Mesendoderm (in vitro differentiated cells): ENCODE data around the gene TAOK1.
"Not testable (repeated sequence)": the region's sequence is repeated elsewhere in the genome, so short reads cannot be mapped to it uniquely, and the experiment has no call there.

Source experiments
- DNase-seq: peaks from one replicate; pipeline ENCODE4 v3.0.0; 2013
- H2AK5ac ChIP-seq: 2 replicates; pipeline ENCODE4 v1.6.1; 2013; ENCODE audit warnings: low read length, inconsistent platforms
- H2BK120ac ChIP-seq: 2 replicates; pipeline ENCODE4 v1.6.1; 2013; ENCODE audit warnings: low read depth, mild to moderate bottlenecking, low read length, moderate library complexity, mixed read lengths
- H2BK15ac ChIP-seq: replicated peaks from 2 replicates; pipeline ENCODE4 v1.6.1; 2013; ENCODE audit warnings: low read depth, mild to moderate bottlenecking, moderate library complexity
- H2BK5ac ChIP-seq: 2 replicates; pipeline ENCODE4 v1.6.1; 2013; ENCODE audit warnings: low read length, inconsistent platforms
- H3K18ac ChIP-seq: 2 replicates; pipeline ENCODE4 v1.6.1; 2013; ENCODE audit warnings: mild to moderate bottlenecking, low read length, mixed read lengths
- H3K23ac ChIP-seq: one replicate; pipeline ENCODE4 v1.6.1; 2013; ENCODE audit warnings: low read length
- H3K27ac ChIP-seq: 2 replicates; pipeline ENCODE4 v1.5.1; 2013; ENCODE audit warnings: low read depth, mild to moderate bottlenecking, inconsistent platforms, low read length, moderate library complexity
- H3K27me3 ChIP-seq: 2 replicates; pipeline ENCODE4 v1.6.1; 2013; ENCODE audit warnings: low read length, control low read depth, mild to moderate bottlenecking, inconsistent platforms; ENCODE audit not compliant: insufficient read depth, poor library complexity
- H3K36me3 ChIP-seq: 2 replicates; pipeline ENCODE4 v1.6.1; 2013; ENCODE audit warnings: low read length, inconsistent platforms; ENCODE audit not compliant: control insufficient read depth, insufficient read depth
- H3K4ac ChIP-seq: one replicate; pipeline ENCODE4 v1.6.1; 2013; ENCODE audit warnings: low read depth, mild to moderate bottlenecking, low read length, moderate library complexity
- H3K4me1 ChIP-seq: 2 replicates; pipeline ENCODE4 v1.6.1; 2013; ENCODE audit warnings: low read depth, low read length, inconsistent platforms; ENCODE audit not compliant: control insufficient read depth
- H3K4me2 ChIP-seq: 2 replicates; pipeline ENCODE4 v1.6.1; 2013; ENCODE audit warnings: low read length
- H3K4me3 ChIP-seq: 2 replicates; pipeline ENCODE4 v1.5.1; 2013; ENCODE audit warnings: mild to moderate bottlenecking, low read length
- H3K56ac ChIP-seq: one replicate; pipeline ENCODE4 v1.6.1; 2013; ENCODE audit warnings: low read length
- H3K79me1 ChIP-seq: 2 replicates; pipeline ENCODE4 v1.6.1; 2013; ENCODE audit warnings: low read length, inconsistent platforms
- H3K79me2 ChIP-seq: 2 replicates; pipeline ENCODE4 v1.6.1; 2013; ENCODE audit warnings: mild to moderate bottlenecking, low read length; ENCODE audit not compliant: control insufficient read depth, insufficient read depth
- H3K9ac ChIP-seq: 2 replicates; pipeline ENCODE4 v1.6.1; 2013; ENCODE audit warnings: low read length, inconsistent platforms
- H4K5ac ChIP-seq: one replicate; pipeline ENCODE4 v1.6.1; 2013; ENCODE audit warnings: low read length
- H4K8ac ChIP-seq: one replicate; pipeline ENCODE4 v1.6.1; 2013; ENCODE audit warnings: low read depth, mild to moderate bottlenecking, control low read depth, low read length, moderate library complexity
- WGBS: extraction: QIAGEN DNeasy Blood & Tissue Kit; methylation state at CpG from one replicate; pipeline ENCODE4 v1.1.7; 2013; ENCODE audit warnings: low lambda C conversion rate, missing lambda C conversion rate; ENCODE audit not compliant: insufficient coverage; ENCODE audit errors: extremely low coverage; 5-methylcytosine and 5-hydroxymethylcytosine counted together

Gene TAOK1

GRCh38 chr17:29345470-29345869 is 44.7 kb upstream of the TAOK1 start:
- H3K56ac ChIP-seq, H3K4me2 ChIP-seq, H3K9ac ChIP-seq, H3K79me2 ChIP-seq, H2BK15ac ChIP-seq, H3K27ac ChIP-seq, H2BK5ac ChIP-seq, H2AK5ac ChIP-seq, H2BK120ac ChIP-seq, H3K4ac ChIP-seq, H3K27me3 ChIP-seq, H3K18ac ChIP-seq, DNase-seq, H3K4me1 ChIP-seq, H3K23ac ChIP-seq, H3K36me3 ChIP-seq, H4K5ac ChIP-seq, H4K8ac ChIP-seq, H3K4me3 ChIP-seq, H3K79me1 ChIP-seq: not testable (repeated sequence)
- WGBS = no CpG with 5 or more reads among the region's 11 CpGs

DNA sequence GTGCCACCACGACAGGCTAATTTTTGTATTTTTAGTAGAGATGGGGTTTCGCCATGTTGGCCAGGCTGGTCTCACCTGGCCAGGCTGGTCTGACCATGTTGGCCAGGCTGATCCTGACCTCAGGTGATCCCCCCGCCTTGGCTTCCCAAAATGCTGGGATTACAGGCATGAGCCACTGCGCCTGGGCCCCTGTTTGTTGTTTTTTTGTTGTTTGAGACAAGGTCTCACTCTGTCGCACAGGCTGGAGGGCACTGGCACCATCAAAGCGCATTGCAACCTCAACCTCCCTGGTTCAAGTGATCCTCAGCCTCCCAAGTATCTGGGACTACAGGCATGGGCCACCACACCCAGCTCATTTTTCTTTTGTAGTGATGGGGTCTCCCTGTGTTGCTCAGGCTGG is 43.7 kb upstream of the TAOK1 start:
- Histone ChIP-seq H2BK15ac (no peak overlapping the region), H3K23ac (no peak overlapping the region), H3K9ac (no peak overlapping the region), H4K5ac (no peak overlapping the region), H2BK120ac (no peak overlapping the region), H3K4ac (no peak overlapping the region), H3K36me3 (no peaks in the 10 kb centered on the region), H3K79me2 (no peaks in the 10 kb centered on the region), H4K8ac (no peak overlapping the region), H3K4me2 (no peak overlapping the region), H2BK5ac (no peak overlapping the region), H3K79me1 (no peaks in the 10 kb centered on the region), H2AK5ac (no peak overlapping the region), H3K4me1 (no peaks in the 10 kb centered on the region), H3K4me3 (no peak overlapping the region), H3K27me3 (no peaks in the 10 kb centered on the region), H3K18ac (no peak overlapping the region), H3K56ac (no peak overlapping the region), H3K27ac (no peak overlapping the region)
- DNase-seq = no peak
- no CpG with 5 or more reads among the region's 6 CpGs for WGBS

DNA sequence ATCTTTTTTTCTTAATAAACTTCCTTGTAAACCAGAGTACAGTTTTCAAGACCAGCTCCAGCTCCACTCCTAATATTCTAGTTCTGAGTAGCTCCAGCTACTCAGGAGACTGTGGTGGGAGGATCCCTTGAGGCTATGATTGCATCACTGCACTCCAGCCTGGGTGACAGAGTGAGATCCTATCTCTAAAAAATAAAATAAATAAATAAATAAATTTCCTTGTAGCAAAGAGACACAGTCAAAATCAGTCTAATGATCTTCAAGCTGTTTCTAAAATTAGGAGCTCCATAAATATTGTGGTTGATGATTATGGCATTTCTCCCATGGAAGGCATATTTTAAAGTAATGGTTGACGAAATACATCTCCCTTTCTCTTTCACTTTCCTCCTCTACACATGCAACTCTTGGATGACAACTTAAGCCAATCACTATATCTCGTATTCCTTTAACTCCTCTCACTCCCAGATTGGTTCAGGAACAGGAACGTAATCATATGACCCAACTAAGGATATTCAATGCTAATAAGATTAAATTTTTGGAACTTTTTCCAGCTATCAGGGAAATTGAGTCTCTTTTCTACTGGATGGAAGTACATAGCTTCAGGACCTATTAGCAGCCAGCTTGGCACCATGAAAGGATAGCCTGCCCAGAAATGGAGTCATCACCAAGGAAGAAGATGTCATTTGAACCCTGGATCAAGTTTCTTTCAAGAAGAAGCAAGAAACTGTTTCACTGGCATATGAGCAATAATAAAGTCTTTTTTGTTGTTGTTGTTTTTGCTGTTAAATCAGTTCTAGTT is 42.1 kb upstream of the TAOK1 start:
- no CpG with 5 or more reads among the region's 3 CpGs for WGBS
- H3K4me3 ChIP-seq = no peak overlapping the region

DNA sequence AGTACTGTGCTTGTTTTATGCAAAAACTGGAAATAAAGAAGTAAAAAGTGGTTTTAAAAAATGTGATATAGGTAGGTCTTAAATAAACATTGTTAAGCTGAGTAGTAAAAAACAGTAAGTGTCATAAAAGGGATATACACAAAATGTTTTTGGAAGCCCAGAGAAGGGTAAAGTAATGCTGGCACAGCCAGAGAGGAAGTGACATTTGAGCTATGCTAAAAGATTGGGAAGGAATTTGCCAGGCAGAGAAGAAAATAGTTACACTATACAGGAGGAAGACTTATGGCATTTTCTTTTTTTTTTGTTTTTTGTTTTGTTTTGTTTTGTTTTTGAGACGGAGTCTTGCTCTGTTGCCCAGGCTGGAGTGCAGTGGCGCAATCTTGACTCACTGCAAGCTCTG is 40.8 kb upstream of the TAOK1 start:
- H3K4me3 ChIP-seq = no peak overlapping the region

More for the DNA sequence above, 42.1 kb upstream of the TAOK1 start:
- no peak overlapping the region for H3K18ac ChIP-seq
- no peak overlapping the region for H2BK120ac ChIP-seq
- no peak overlapping the region for H3K27ac ChIP-seq
- no peaks in the 10 kb centered on the region for H3K36me3 ChIP-seq
- no peak overlapping the region for H3K9ac ChIP-seq
- H3K23ac ChIP-seq = no peak overlapping the region
- no peaks in the 10 kb centered on the region for H3K27me3 ChIP-seq
- H3K4me2 ChIP-seq = no peak overlapping the region
- H2AK5ac ChIP-seq = no peak overlapping the region
- no peaks in the 10 kb centered on the region for H3K79me1 ChIP-seq
- no peak overlapping the region for H2BK15ac ChIP-seq
- H3K4me1 ChIP-seq = no peaks in the 10 kb centered on the region
- no peak overlapping the region for H4K5ac ChIP-seq
- no peak overlapping the region for H4K8ac ChIP-seq
- no peak for DNase-seq
- H3K79me2 ChIP-seq = no peaks in the 10 kb centered on the region
- H2BK5ac ChIP-seq = no peak overlapping the region
- H3K4ac ChIP-seq = no peak overlapping the region
- H3K56ac ChIP-seq = no peak overlapping the region

DNA sequence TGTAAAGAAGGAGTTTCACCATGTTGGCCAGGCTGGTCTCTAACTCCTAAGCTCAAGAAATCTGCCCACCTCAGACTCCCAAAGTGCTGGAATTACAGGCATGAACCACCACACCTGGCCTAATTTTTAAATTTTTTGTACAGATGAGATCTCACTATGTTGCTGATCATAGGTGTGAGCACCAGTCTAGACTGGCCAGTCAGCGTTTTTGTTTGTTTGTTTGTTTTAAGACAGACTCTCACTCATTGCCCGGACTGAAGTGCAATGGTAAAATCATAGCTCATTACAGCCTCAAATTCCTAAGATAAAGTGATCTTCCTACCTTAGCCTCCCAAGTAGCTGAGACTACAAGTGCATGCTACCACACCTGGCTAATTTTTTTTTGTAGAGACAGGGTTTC is 38.0 kb upstream of the TAOK1 start:
- Histone ChIP-seq H4K5ac (no peak overlapping the region), H2AK5ac (no peak overlapping the region), H2BK15ac (no peak overlapping the region), H3K4me1 (no peaks in the 10 kb centered on the region), H3K4ac (no peak overlapping the region), H3K36me3 (no peaks in the 10 kb centered on the region), H4K8ac (no peak overlapping the region), H3K9ac (no peak overlapping the region), H3K4me3 (no peak overlapping the region), H3K27ac (no peak overlapping the region), H3K27me3 (no peaks in the 10 kb centered on the region), H3K4me2 (no peak overlapping the region), H3K23ac (no peak overlapping the region), H3K56ac (no peak overlapping the region), H2BK5ac (no peak overlapping the region), H3K79me2 (no peaks in the 10 kb centered on the region), H3K18ac (no peak overlapping the region), H3K79me1 (no peaks in the 10 kb centered on the region), H2BK120ac (no peak overlapping the region)
- DNase-seq = no peak
- no CpG with 5 or more reads among the region's 2 CpGs for WGBS

More for the DNA sequence above, 40.8 kb upstream of the TAOK1 start:
- H3K56ac ChIP-seq = no peak overlapping the region
- no peak overlapping the region for H3K18ac ChIP-seq
- H3K27ac ChIP-seq = no peak overlapping the region
- no peak overlapping the region for H2BK120ac ChIP-seq
- no peak overlapping the region for H4K8ac ChIP-seq
- no peak overlapping the region for H3K9ac ChIP-seq
- no peak overlapping the region for H3K4ac ChIP-seq
- no peak overlapping the region for H4K5ac ChIP-seq
- no peaks in the 10 kb centered on the region for H3K79me2 ChIP-seq
- no peaks in the 10 kb centered on the region for H3K4me1 ChIP-seq
- no peak overlapping the region for H2AK5ac ChIP-seq
- H2BK5ac ChIP-seq = no peak overlapping the region
- WGBS = no CpG with 5 or more reads among the region's 2 CpGs
- no peaks in the 10 kb centered on the region for H3K79me1 ChIP-seq
- H2BK15ac ChIP-seq = no peak overlapping the region
- no peak overlapping the region for H3K4me2 ChIP-seq
- no peaks in the 10 kb centered on the region for H3K27me3 ChIP-seq
- H3K36me3 ChIP-seq = no peaks in the 10 kb centered on the region
- no peak for DNase-seq
- H3K23ac ChIP-seq = no peak overlapping the region

DNA sequence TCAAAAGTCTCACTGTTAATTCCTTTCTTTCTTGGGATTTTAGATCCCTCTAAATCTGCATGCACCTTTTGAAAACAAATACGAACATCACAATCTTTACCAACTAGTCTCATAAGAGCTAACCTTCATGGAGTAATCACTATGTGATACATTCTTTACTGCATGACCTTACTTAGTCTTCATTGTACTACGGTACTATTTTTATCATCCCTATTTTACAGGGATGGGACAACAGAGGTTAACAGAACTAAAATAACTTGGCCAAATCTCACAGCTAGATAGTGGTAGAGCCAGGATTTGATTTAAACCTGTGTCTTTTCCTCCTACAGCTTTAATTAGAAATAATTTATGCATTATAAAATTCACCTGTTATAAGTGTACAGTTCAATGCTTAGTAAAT is 32.9 kb upstream of the TAOK1 start:
- WGBS = no CpG with 5 or more reads among the region's 2 CpGs
- no peaks in the 10 kb centered on the region for H3K36me3 ChIP-seq
- H3K27ac ChIP-seq = no peak overlapping the region
- H2BK5ac ChIP-seq = no peak overlapping the region
- no peaks in the 10 kb centered on the region for H3K79me2 ChIP-seq
- H4K8ac ChIP-seq = no peak overlapping the region
- DNase-seq = no peak
- H3K4me3 ChIP-seq = no peak overlapping the region
- no peak overlapping the region for H3K9ac ChIP-seq
- no peak overlapping the region for H2AK5ac ChIP-seq
- no peak overlapping the region for H2BK120ac ChIP-seq
- H3K18ac ChIP-seq = no peak overlapping the region
- no peak overlapping the region for H3K4me2 ChIP-seq
- H2BK15ac ChIP-seq = no peak overlapping the region
- no peak overlapping the region for H4K5ac ChIP-seq
- H3K4ac ChIP-seq = no peak overlapping the region
- no peaks in the 10 kb centered on the region for H3K27me3 ChIP-seq
- H3K56ac ChIP-seq = no peak overlapping the region
- H3K4me1 ChIP-seq = no peaks in the 10 kb centered on the region
- H3K23ac ChIP-seq = no peak overlapping the region
- no peaks in the 10 kb centered on the region for H3K79me1 ChIP-seq
